KOPT-K1 (cell line): ENCODE results near the gene CALN1.
"Not testable (repeated sequence)": the region's sequence is repeated elsewhere in the genome, so short reads cannot be mapped to it uniquely, and the experiment has no call there.

Source experiments
- H3K27ac ChIP-seq: fragments of 200-600 bp; sonication (generic); 2 replicates; pipeline ENCODE4 v1.5.1; 2016; ENCODE audit warnings: antibody characterized with exemption, mild to moderate bottlenecking, low read depth, low read length; ENCODE audit not compliant: poor library complexity, severe bottlenecking
- H3K36me3 ChIP-seq: fragments of 200-600 bp; sonication (generic); 2 replicates; pipeline ENCODE4 v1.5.1; 2017; ENCODE audit warnings: antibody characterized with exemption, mild to moderate bottlenecking, low read length, moderate library complexity; ENCODE audit not compliant: insufficient read depth
- H3K9me3 ChIP-seq: fragments of 200-600 bp; sonication (generic); 2 replicates; pipeline ENCODE4 v1.5.1; 2017; ENCODE audit warnings: antibody characterized with exemption, low read length, mild to moderate bottlenecking; ENCODE audit not compliant: insufficient read depth, poor library complexity, severe bottlenecking

The CALN1 gene

GRCh38 chr7:72106405-72106804 is 305.7 kb downstream of the CALN1 start:
- H3K9me3 ChIP-seq = no peaks in the 10 kb centered on the region
- H3K36me3 ChIP-seq = no peaks in the 10 kb centered on the region
- no peak overlapping the region for H3K27ac ChIP-seq

GRCh38 chr7:72101444-72101843 is 310.7 kb downstream of the CALN1 start:
- Histone ChIP-seq H3K27ac (no peak overlapping the region), H3K9me3 (no peaks in the 10 kb centered on the region), H3K36me3 (no peaks in the 10 kb centered on the region)

DNA sequence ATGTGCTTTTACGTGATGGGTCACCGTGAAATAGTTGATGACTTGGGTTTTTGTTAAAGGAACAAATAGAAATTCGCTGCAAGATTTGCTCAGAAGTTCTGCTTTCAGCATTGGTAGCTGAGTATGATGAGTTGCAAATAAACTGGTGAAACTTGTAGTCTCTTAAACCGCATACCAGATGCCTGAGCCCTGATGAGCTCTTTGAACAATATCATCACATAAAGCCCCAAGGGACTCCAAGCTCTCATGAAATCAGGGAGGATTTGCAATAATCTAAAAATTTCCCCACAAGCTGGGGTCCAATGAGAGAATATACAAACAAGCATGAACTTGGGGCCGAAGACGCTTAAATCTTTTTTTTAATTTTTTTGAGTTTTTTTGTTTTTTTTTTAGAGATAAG is 312.4 kb downstream of the CALN1 start:
- Histone ChIP-seq H3K9me3 (no peaks in the 10 kb centered on the region), H3K36me3 (no peaks in the 10 kb centered on the region), H3K27ac (no peak overlapping the region)

GRCh38 chr7:72098807-72099580 is 313.1 kb downstream of the CALN1 start:
- Histone ChIP-seq H3K27ac (no peak overlapping the region), H3K9me3 (no peaks in the 10 kb centered on the region), H3K36me3 (no peaks in the 10 kb centered on the region)

- Histone ChIP-seq H3K36me3 (no peaks in the 10 kb centered on the region), H3K27ac (no peak overlapping the region), H3K9me3 (no peaks in the 10 kb centered on the region)
These were observed 314.9 kb downstream of the CALN1 start for GRCh38 chr7:72097226-72097625.

- no peaks in the 10 kb centered on the region for H3K36me3 ChIP-seq
- no peaks in the 10 kb centered on the region for H3K9me3 ChIP-seq
- no peak overlapping the region for H3K27ac ChIP-seq
These were observed 319.4 kb downstream of the CALN1 start for GRCh38 chr7:72092769-72093168.

- H3K27ac ChIP-seq = no peak overlapping the region
- no peaks in the 10 kb centered on the region for H3K36me3 ChIP-seq
- H3K9me3 ChIP-seq = no peaks in the 10 kb centered on the region
These were observed 324.2 kb downstream of the CALN1 start for GRCh38 chr7:72087926-72088325.

DNA sequence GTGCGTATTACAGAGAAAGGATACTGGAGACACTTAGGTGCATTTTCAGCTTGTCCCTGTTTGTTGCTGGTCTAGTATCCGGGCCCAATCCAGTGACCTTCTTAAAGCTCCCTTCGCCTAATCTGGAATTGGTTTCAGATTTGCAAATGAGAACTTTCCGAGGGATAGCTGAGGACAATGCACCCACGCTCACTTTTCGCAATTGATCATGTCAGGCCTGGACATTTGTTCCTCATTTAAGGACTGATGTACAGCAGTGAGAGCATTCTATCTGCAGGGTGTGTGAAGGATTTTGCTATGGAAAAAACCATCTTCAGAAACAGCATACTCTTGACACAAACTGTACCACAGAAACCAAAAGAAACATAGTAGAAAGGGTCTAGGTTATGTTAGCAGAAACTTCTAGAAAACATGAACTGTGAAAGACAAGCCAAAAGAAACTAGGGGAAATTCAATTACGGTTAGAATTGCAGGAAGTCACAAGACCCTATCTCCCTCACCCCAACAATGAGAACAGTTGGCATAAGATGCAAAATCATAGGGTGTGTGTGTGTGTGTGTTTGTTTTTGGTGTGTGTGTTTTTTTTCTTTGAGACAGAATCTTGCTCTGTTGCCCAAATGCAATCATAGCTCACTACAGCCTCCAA is 331.1 kb downstream of the CALN1 start:
- H3K36me3 ChIP-seq = no peaks in the 10 kb centered on the region
- no peaks in the 10 kb centered on the region for H3K9me3 ChIP-seq
- no peak overlapping the region for H3K27ac ChIP-seq

DNA sequence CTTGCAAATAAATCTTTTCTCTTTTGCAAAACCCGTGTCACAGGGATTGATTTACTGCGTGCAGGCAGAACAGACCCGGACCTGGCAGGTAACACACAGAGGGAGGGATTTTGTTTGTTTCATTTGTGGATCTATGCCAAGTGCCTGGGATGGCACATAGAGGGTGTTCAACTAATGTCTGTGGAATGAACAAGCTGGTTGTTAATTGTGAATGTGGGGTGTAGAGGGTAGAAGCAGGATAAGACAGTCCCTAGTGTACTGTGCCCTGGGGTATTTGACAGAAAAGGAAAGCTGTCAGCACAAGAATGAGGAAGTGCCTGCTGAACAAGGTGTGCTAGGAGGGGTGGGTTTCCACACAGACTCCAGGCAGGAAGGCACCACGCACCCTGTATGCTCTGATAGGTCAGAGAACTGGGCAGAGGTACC is 331.8 kb downstream of the CALN1 start:
- H3K27ac ChIP-seq = no peak overlapping the region
- no peaks in the 10 kb centered on the region for H3K9me3 ChIP-seq
- H3K36me3 ChIP-seq = no peaks in the 10 kb centered on the region

DNA sequence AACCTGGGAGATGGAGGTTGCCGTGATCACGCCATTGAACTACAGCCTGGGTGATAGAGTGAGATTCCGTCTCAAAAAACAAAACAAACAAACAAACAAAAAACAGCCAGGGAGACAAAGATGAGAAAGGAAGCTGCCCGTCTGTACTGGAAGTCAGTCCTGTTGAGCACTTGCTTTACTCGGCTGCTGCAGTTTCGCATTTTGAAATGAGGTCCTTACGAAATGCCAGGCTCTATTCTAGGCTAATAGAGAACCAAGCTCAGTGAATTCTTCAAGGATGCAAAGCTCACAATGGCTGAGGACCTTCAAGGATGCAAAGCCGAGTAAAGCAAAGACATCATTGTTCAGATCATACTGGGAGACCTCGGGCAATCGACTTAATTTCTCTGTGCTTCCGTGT is 333.3 kb downstream of the CALN1 start:
- Histone ChIP-seq H3K9me3 (no peaks in the 10 kb centered on the region), H3K27ac (no peak overlapping the region), H3K36me3 (no peaks in the 10 kb centered on the region)

- Histone ChIP-seq H3K36me3 (no peaks in the 10 kb centered on the region), H3K27ac (no peak overlapping the region), H3K9me3 (no peaks in the 10 kb centered on the region)
These were observed 333.8 kb downstream of the CALN1 start for GRCh38 chr7:72078301-72078700.

DNA sequence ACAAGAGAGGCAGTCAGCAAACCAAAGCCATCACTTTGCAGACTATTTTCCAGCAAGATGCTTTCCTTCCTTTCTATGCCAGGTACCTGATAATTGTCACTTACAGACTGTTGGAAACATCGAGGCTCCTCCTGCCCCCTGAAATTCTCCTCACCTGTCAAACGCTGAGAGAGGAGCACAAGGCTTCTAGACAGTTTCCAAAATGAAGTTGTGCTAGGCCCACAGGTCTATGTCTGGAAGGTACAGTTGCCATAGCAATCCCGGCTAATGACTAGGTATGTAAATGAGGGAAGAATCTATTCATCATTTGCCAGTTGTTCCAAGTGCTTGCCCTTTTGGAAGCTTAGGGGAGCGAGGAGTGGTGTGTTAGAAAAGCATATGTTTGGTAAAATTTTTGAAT is 334.4 kb downstream of the CALN1 start:
- Histone ChIP-seq H3K9me3 (no peaks in the 10 kb centered on the region), H3K27ac (no peak overlapping the region), H3K36me3 (no peaks in the 10 kb centered on the region)

GRCh38 chr7:72072901-72073300 is 339.2 kb downstream of the CALN1 start:
- H3K9me3 ChIP-seq = no peaks in the 10 kb centered on the region
- no peak overlapping the region for H3K27ac ChIP-seq
- no peaks in the 10 kb centered on the region for H3K36me3 ChIP-seq

- Histone ChIP-seq H3K27ac (no peak overlapping the region), H3K36me3 (no peaks in the 10 kb centered on the region), H3K9me3 (no peaks in the 10 kb centered on the region)
These were observed 342.9 kb downstream of the CALN1 start for GRCh38 chr7:72069263-72069662.

DNA sequence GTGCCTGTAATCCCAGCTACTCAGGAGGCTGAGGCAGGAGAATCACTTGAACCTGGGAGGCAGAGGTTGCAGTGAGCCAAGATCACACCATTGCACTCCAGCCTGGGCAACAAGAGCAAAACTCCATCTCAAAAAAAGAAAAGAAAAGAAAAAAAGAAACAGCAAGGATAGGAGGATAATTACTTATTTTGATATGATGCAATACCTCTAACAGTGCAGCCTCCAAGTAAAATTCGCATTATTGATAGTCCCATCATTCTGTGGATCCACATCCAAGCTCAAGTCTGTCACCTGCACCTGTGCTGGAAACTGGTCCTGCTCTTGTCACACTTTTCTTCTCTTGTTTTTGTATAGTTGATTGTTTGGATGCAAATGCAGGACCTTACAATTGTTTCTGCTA is 346.4 kb downstream of the CALN1 start:
- H3K36me3 ChIP-seq, H3K27ac ChIP-seq, H3K9me3 ChIP-seq: not testable (repeated sequence)

DNA sequence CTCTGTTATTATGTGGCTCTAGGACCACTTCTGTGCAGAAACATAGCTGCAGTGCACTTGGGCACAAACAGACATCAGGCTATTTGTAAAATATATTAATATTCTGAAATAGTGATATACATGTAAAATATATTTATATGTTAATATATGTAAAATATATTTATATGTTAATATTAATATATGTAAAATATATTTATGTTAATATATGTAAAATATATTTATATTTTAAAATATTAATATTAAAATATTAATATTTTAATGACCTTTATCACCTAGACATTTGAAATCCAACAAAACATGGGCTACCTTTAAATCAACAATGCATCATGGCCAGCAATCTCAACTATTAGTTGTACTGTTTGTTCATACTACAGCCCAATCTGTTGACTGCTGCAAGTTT is 347.2 kb downstream of the CALN1 start:
- no peaks in the 10 kb centered on the region for H3K36me3 ChIP-seq
- no peak overlapping the region for H3K27ac ChIP-seq
- no peaks in the 10 kb centered on the region for H3K9me3 ChIP-seq
